Gastrocnemius medialis (tissue), 4 donors: ENCODE results near the gene SSBP2. TPM values are rescaled to one million over a fixed set of nuclear protein-coding genes. Genes with fewer than 3 reads are reported as not detected.
A peak's percentile ranks its signal among the peaks of the same experiment; 100 is the strongest.

Experiments
- ATAC-seq, 2 donors: fragments of 150-250 bp; one replicate each; pipeline ENCODE4 v1.9.1; 2016
- DNase-seq, 2 donors: peaks; one replicate each; pipeline ENCODE4 v3.0.0-alpha.2; 2019
- H3K27ac ChIP-seq, 4 donors: fragments of 200-600 bp; sonication (generic); 1 replicate in 1 of 4; 2 replicates in 3 of 4; pipeline ENCODE4 v1.5.1; 2016 to 2018; ENCODE audit warnings: mild to moderate bottlenecking in 2 of 4, moderate library complexity in 1 of 4
- H3K27me3 ChIP-seq, 3 donors: fragments of 200-600 bp; sonication (generic) in 2 of 3; 1 replicate in 1 of 3; 2 replicates in 2 of 3; pipeline versions ENCODE4 v1.5.1 to v1.6.0; 2016 to 2019; ENCODE audit warnings: mild to moderate bottlenecking in 1 of 3, moderate library complexity in 1 of 3
- H3K36me3 ChIP-seq, 2 donors: fragments of 200-600 bp; sonication (generic) in 1 of 2; one replicate each; pipeline ENCODE4 v1.5.1; 2017 to 2018
- H3K4me1 ChIP-seq, 2 donors: fragments of 200-600 bp; sonication (generic) in 1 of 2; one replicate each; pipeline ENCODE4 v1.5.1; 2016 to 2017; ENCODE audit warnings: mild to moderate bottlenecking in 2 of 2
- H3K4me3 ChIP-seq, 4 donors: fragments of 200-600 bp; sonication (generic) in 3 of 4; 1 replicate in 1 of 4; 2 replicates in 3 of 4; pipeline ENCODE4 v1.5.1; 2016 to 2019; ENCODE audit warnings: mild to moderate bottlenecking in 2 of 4
- H3K9me3 ChIP-seq, 3 donors: fragments of 200-600 bp; sonication (generic) in 2 of 3; 1 replicate in 1 of 3; 2 replicates in 2 of 3; pipeline ENCODE4 v1.5.1; 2016 to 2019
- POLR2A ChIP-seq, 2 donors: fragments of 450-650 bp; IDR thresholded peaks; one replicate each; pipeline ENCODE4 v1.6.1; 2017; ENCODE audit warnings: antibody characterized with exemption in 2 of 2, mild to moderate bottlenecking in 2 of 2, moderate library complexity in 2 of 2
- in situ Hi-C, 4 donors: fragments of 200-750 bp; cut with MboI; loops; one replicate each; pipeline versions ENCODE4 v1.15.0 to v1.8.0; 2017; ENCODE audit warnings: low sequenced_read_pairs in 4 of 4
- intact Hi-C: fragments of 100-400 bp; cut with DNase I; formaldehyde crosslinking; loops from one replicate; pipeline ENCODE4 v1.15.1; 2023; ENCODE audit warnings: low total_unique reads
- total RNA-seq, 4 donors: library from RNA; depleted of rRNA; stranded (reverse); fragments of >200 nt; gene quantifications; one replicate each; pipeline versions ENCODE4 v1.1.0 to v1.2.3, GENCODE V29; 2016
- TF ChIP-seq, protein P1 (sequence below), 5 experiments: fragments of 450-650 bp in 3 of 5; fragments of 200-600 bp in 2 of 5; sonication (generic) in 2 of 5; IDR thresholded peaks in 4 of 5; conservative IDR thresholded peaks in 1 of 5; 1 replicate in 4 of 5; 2 replicates in 1 of 5; pipeline ENCODE4 v1.5.1; 2016 to 2019; ENCODE audit warnings: antibody characterized with exemption in 5 of 5, mild to moderate bottlenecking in 3 of 5, moderate library complexity in 3 of 5

The SSBP2 gene
- total RNA-seq, 4 donors from 2014 or later: 30.4 to 66.5 (median 40.5) TPM

DNA sequence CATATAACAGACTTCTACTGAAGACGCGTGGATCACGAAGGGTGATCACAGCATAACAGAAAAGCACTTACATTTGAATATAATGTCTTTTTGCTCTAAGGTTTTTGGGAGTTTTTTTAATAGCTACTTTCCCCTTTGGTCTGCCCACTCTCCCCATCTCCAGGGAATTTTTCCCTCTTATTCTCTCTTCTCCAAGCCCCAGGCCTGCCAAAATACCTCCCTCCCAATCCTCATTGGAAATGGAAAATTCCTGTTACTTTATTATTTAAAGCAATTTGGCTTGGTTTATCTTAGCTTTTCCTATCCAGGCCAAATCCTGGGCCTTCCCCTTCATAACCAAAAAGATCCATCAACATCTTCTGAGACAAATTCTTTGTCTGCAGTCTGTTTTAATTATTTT is 22.3 kb upstream of the SSBP2 start:
- in situ Hi-C loops: loop anchor here in 1 of 4 donors (25.0 kb wide), 1 partner anchor 389 kb away; no protein-coding TSS in a partner anchor
- DNase-seq: no peak
- Histone ChIP-seq H3K36me3 (no peaks in the 10 kb centered on the region), H3K9me3 (no peaks in the 10 kb centered on the region), H3K4me3 (no peak overlapping the region), H3K27ac (peak overlapping the region; percentile 47 to 64 (median 56)), H3K4me1 (peaks cover 2 to 16% of the 10 kb centered on the region in 2 donors), H3K27me3 (no peaks in the 10 kb centered on the region)
- intact Hi-C loops: no loop called here
- TF ChIP-seq, protein P1, sequence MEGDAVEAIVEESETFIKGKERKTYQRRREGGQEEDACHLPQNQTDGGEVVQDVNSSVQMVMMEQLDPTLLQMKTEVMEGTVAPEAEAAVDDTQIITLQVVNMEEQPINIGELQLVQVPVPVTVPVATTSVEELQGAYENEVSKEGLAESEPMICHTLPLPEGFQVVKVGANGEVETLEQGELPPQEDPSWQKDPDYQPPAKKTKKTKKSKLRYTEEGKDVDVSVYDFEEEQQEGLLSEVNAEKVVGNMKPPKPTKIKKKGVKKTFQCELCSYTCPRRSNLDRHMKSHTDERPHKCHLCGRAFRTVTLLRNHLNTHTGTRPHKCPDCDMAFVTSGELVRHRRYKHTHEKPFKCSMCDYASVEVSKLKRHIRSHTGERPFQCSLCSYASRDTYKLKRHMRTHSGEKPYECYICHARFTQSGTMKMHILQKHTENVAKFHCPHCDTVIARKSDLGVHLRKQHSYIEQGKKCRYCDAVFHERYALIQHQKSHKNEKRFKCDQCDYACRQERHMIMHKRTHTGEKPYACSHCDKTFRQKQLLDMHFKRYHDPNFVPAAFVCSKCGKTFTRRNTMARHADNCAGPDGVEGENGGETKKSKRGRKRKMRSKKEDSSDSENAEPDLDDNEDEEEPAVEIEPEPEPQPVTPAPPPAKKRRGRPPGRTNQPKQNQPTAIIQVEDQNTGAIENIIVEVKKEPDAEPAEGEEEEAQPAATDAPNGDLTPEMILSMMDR (IDR thresholded peaks at IDR 0.05 in 4 of 5, conservative IDR thresholded peaks at IDR 0.05 in 1 of 5): no peak
- TF ChIP-seq POLR2A (IDR thresholded peaks at IDR 0.05): no peak
- ATAC-seq: no peak

DNA sequence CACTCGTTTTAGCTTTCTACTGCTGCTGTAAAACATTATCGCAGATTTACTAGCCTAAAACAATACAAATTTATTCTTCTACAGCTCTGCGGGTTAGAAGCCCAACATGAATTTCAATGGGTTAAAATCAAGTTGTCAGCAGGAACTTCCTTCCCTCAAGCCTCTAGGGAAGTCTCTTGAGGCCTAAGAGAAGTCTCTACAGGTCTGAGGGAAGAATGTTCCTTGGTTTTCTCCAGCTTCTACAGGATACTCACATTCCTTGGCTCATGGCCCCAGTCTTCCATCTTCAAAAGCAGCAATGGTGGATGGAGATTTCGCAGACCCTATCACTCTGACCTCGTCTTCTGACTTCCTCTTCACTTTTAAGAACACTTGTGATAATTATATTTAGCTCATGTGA is 21.6 kb upstream of the SSBP2 start:
- no peaks in the 10 kb centered on the region for H3K36me3 ChIP-seq
- intact Hi-C loops: no loop called here
- H3K27ac ChIP-seq: peak overlapping the region in 2 of 4 donors; percentile 47 to 50
- in situ Hi-C loops: loop anchor here in 1 of 4 donors (25.0 kb wide), 1 partner anchor 390 kb away; no protein-coding TSS in a partner anchor
- peaks cover 0 to 14% of the 10 kb centered on the region in 2 donors for H3K4me1 ChIP-seq
- peak in 1 of 2 donors; percentile 37 for ATAC-seq
- no peak overlapping the region for H3K4me3 ChIP-seq
- no peak for TF ChIP-seq POLR2A (IDR thresholded peaks at IDR 0.05)
- TF ChIP-seq, protein P1 (IDR thresholded peaks at IDR 0.05 in 4 of 5, conservative IDR thresholded peaks at IDR 0.05 in 1 of 5): no peak
- no peaks in the 10 kb centered on the region for H3K9me3 ChIP-seq
- no peaks in the 10 kb centered on the region for H3K27me3 ChIP-seq
- no peak for DNase-seq

DNA sequence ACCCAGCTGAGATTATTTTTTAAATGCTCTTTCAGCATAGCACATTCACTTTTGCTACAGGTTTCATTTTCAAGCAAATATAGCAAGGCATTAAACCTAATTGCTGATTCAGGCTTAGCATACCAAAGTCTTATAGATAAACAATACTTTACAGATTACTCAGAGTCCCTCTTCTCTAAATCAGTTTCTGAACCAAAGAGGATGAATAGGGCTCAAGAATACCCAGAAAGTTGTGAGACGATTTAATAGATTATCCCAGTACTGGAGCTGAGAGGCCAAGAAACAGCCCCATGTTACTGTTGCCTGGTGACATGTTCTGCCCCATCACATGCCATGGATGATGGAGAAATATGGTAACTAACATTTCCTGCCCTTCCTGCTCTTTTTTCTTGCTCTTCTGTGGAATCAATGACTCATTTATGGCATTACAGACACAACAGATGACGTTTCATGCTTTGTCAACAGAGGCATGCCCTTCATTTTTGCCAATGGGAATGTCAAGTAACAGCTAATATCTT is 18.1 kb upstream of the SSBP2 start:
- H3K4me1 ChIP-seq: peaks cover 0 to 13% of the 10 kb centered on the region in 2 donors
- in situ Hi-C loops: loop anchor here in 1 of 4 donors (25.0 kb wide), 1 partner anchor 393 kb away; no protein-coding TSS in a partner anchor
- H3K9me3 ChIP-seq: no peaks in the 10 kb centered on the region
- H3K36me3 ChIP-seq: no peaks in the 10 kb centered on the region
- ATAC-seq (no peak), DNase-seq (no peak)
- H3K27me3 ChIP-seq: no peaks in the 10 kb centered on the region
- no peak for TF ChIP-seq POLR2A (IDR thresholded peaks at IDR 0.05)
- TF ChIP-seq, protein P1 (IDR thresholded peaks at IDR 0.05 in 4 of 5, conservative IDR thresholded peaks at IDR 0.05 in 1 of 5): no peak
- intact Hi-C loops: no loop called here
- no peak overlapping the region for H3K4me3 ChIP-seq
- no peak overlapping the region for H3K27ac ChIP-seq

DNA sequence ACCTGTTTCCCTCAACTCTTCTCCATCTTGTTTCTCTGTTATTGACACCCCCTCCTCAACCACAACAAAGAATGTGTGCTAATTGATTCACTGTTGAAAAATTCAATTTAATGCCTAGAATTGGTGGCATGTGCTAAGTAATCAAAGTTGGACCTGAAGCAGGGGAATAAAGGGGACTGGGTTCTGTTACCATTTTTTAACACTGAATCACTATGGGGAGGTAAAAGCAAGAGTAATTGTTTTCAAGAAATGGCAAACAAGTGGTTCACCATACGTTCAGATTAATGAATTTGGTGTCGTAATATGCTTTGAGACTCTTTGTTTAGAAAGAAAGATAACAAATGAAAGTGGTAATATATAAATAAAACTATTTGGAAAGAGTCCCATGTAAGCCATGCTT is 17.0 kb upstream of the SSBP2 start:
- intact Hi-C loops: no loop called here
- H3K36me3 ChIP-seq: no peaks in the 10 kb centered on the region
- in situ Hi-C loops: loop anchor here in 1 of 4 donors (25.0 kb wide), 1 partner anchor 394 kb away; no protein-coding TSS in a partner anchor
- no peak for TF ChIP-seq POLR2A (IDR thresholded peaks at IDR 0.05)
- TF ChIP-seq, protein P1 (IDR thresholded peaks at IDR 0.05 in 4 of 5, conservative IDR thresholded peaks at IDR 0.05 in 1 of 5): no peak
- H3K4me1 ChIP-seq: peaks cover 0 to 5% of the 10 kb centered on the region in 2 donors
- H3K9me3 ChIP-seq: no peaks in the 10 kb centered on the region
- no peak for ATAC-seq
- no peak overlapping the region for H3K27ac ChIP-seq
- H3K4me3 ChIP-seq: no peak overlapping the region
- H3K27me3 ChIP-seq: no peaks in the 10 kb centered on the region
- DNase-seq: no peak
